HL-60 (cell line): ENCODE measurements around the gene TRAFD1.

ENCODE experiments used
- DNase-seq, 2 experiments: peaks; one replicate each; pipeline ENCODE4 v3.0.0-alpha.2; 2010 to 2020; ENCODE audit warnings: low read depth in 1 of 2, low spot score in 1 of 2
- H3K27ac ChIP-seq: fragments of 250-450 bp; sonication (Bioruptor Pico); replicated peaks from 2 replicates; pipeline ENCODE4 v1.5.1; 2020; ENCODE audit warnings: mild to moderate bottlenecking, moderate library complexity
- H3K27me3 ChIP-seq: fragments of 250-450 bp; sonication (Bioruptor Pico); 2 replicates; pipeline ENCODE4 v1.5.1; 2021; ENCODE audit warnings: mild to moderate bottlenecking, moderate library complexity; ENCODE audit not compliant: insufficient read depth, poor library complexity, severe bottlenecking
- H3K4me3 ChIP-seq: replicated peaks from 2 replicates; pipeline ENCODE4 v1.5.1; 2011; ENCODE audit warnings: mild to moderate bottlenecking, control low read depth, low read length; ENCODE audit not compliant: insufficient read depth
- GABPA ChIP-seq: IDR thresholded peaks from 2 replicates; pipeline ENCODE4 v1.6.1; 2012; ENCODE audit warnings: low read depth
- POLR2AphosphoS5 ChIP-seq: IDR thresholded peaks from 2 replicates; pipeline ENCODE4 v1.6.1; 2012; ENCODE audit warnings: low read depth
- SPI1 ChIP-seq: IDR thresholded peaks from 2 replicates; pipeline ENCODE4 v1.6.1; 2012; ENCODE audit warnings: low read depth, mild to moderate bottlenecking, borderline replicate concordance
- TF ChIP-seq, protein P1 (sequence below): IDR thresholded peaks from 2 replicates; pipeline ENCODE4 v1.6.1; 2012; ENCODE audit warnings: low read depth; ENCODE audit not compliant: insufficient replicate concordance
- TF ChIP-seq, protein P2 (sequence below): IDR thresholded peaks from one replicate; pipeline ENCODE4 v1.5.1; 2011; ENCODE audit warnings: low read length, control low read depth, inconsistent platforms; ENCODE audit not compliant: insufficient read depth

TRAFD1 gene

DNA sequence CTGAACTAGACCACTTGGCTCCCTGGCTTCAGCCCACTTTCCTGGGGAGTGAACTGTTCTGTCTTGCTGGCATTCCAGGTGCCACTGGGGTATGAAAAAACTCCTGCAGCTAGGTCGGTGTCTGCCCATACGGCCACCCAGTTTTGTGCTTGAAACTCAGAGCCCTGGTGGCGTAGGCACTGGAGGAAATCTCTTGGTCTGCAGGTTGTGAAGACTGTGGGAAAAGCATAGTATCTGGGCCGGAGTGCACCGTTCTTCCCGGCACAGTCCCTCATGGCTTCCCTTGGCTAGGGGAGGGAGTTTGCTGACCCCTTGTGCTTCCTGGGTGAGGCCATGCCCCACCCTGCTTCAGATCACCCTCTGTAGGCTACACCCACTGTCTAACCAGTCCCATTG, 33.8 kb downstream of the TRAFD1 start:
- Histone ChIP-seq H3K27me3 (no peaks in the 10 kb centered on the region), H3K4me3 (no peak overlapping the region), H3K27ac (no peak overlapping the region)
- TF ChIP-seq GABPA: no peak
- TF ChIP-seq SPI1: no peak
- TF ChIP-seq, protein P1, sequence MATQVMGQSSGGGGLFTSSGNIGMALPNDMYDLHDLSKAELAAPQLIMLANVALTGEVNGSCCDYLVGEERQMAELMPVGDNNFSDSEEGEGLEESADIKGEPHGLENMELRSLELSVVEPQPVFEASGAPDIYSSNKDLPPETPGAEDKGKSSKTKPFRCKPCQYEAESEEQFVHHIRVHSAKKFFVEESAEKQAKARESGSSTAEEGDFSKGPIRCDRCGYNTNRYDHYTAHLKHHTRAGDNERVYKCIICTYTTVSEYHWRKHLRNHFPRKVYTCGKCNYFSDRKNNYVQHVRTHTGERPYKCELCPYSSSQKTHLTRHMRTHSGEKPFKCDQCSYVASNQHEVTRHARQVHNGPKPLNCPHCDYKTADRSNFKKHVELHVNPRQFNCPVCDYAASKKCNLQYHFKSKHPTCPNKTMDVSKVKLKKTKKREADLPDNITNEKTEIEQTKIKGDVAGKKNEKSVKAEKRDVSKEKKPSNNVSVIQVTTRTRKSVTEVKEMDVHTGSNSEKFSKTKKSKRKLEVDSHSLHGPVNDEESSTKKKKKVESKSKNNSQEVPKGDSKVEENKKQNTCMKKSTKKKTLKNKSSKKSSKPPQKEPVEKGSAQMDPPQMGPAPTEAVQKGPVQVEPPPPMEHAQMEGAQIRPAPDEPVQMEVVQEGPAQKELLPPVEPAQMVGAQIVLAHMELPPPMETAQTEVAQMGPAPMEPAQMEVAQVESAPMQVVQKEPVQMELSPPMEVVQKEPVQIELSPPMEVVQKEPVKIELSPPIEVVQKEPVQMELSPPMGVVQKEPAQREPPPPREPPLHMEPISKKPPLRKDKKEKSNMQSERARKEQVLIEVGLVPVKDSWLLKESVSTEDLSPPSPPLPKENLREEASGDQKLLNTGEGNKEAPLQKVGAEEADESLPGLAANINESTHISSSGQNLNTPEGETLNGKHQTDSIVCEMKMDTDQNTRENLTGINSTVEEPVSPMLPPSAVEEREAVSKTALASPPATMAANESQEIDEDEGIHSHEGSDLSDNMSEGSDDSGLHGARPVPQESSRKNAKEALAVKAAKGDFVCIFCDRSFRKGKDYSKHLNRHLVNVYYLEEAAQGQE: no peak
- TF ChIP-seq POLR2AphosphoS5: no peak
- DNase-seq: no peak

DNA sequence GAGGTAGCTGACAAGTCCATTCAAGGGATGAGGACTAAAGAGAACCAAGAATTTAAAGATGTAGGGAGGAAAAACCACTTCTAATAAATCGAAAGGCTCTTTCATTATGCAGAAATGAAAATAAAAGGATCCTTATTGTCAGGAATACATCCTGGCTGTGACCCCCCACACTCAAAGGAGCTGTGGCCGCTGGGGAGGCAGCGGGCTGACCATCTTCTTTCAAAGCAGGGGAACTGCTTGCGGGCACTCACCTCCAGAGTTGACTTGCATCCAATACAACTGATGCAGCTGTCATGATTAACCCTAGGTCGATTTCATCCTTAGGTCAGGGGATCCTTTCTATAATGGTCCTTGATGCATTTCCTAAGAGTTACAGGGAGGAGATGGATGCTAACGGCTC, 35.3 kb downstream of the TRAFD1 start:
- TF ChIP-seq SPI1: no peak
- Histone ChIP-seq H3K27ac (no peak overlapping the region), H3K27me3 (no peaks in the 10 kb centered on the region), H3K4me3 (no peak overlapping the region)
- DNase-seq: no peak

DNA sequence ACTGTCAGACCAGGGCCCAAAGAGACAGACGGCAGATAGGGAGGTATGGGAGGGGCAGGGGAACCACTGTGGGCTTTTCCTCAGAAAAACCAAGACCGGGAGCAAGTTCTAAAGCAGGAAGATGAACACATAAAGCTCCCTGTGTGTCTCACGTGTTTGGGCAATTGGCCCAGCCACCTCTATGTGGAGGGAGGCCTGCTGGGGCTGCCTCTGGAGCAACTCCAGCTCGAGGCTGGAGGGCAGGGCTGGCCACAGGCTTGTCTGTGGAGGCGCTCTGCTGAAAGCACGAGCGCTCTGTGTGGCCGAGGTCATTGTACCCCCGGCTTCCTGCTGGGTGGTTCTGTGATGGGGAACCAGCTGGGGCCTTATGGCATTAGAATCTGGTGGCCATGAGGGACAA, 36.4 kb downstream of the TRAFD1 start:
- Histone ChIP-seq H3K27me3 (no peaks in the 10 kb centered on the region), H3K4me3 (no peak overlapping the region), H3K27ac (no peak overlapping the region)
- no peak for DNase-seq
- TF ChIP-seq SPI1 (no peak), GABPA (no peak)
- TF ChIP-seq, protein P2, sequence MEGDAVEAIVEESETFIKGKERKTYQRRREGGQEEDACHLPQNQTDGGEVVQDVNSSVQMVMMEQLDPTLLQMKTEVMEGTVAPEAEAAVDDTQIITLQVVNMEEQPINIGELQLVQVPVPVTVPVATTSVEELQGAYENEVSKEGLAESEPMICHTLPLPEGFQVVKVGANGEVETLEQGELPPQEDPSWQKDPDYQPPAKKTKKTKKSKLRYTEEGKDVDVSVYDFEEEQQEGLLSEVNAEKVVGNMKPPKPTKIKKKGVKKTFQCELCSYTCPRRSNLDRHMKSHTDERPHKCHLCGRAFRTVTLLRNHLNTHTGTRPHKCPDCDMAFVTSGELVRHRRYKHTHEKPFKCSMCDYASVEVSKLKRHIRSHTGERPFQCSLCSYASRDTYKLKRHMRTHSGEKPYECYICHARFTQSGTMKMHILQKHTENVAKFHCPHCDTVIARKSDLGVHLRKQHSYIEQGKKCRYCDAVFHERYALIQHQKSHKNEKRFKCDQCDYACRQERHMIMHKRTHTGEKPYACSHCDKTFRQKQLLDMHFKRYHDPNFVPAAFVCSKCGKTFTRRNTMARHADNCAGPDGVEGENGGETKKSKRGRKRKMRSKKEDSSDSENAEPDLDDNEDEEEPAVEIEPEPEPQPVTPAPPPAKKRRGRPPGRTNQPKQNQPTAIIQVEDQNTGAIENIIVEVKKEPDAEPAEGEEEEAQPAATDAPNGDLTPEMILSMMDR: no peak
- TF ChIP-seq, protein P1: no peak

DNA sequence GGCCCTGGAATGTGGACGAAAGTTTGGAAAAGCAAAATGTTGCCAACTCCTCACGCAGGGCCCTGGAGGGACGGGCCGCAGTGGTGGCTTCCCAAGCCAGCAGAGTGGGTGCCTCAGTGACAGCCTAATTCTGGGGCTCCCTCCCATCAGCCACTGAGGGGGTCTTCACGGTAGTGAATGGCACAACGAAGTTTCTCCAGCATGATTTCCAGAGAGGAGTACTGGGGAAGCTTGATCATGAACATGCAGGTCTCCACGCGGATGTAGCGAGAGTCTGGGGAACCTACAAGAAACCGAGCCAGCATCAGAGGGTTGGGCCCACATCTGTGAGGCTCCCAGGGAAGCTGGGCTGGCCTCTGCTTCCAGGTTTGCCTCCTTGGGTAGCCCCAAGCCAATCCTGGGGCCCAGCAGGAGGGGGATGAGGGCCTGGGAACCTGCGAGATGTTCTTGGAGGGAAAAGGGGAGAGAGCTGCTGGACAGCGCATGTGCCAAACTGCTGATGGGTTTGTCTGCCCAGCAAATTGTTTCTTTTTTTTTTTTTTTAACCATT, 37.0 kb downstream of the TRAFD1 start:
- no peaks in the 10 kb centered on the region for H3K27me3 ChIP-seq
- H3K4me3 ChIP-seq: no peak overlapping the region
- no peak for DNase-seq
- no peak overlapping the region for H3K27ac ChIP-seq
- TF ChIP-seq POLR2AphosphoS5 (no peak), SPI1 (no peak), GABPA (no peak)
- TF ChIP-seq, protein P1: no peak
- TF ChIP-seq, protein P2: no peak
